ENCODE measurements around the gene SMIM20.
A peak's percentile ranks its signal among the peaks of the same experiment; 100 is the strongest.

The SMIM20 gene

GRCh38 chr4:25928379-25929297 lies 14.6 kb downstream of the SMIM20 start:
- DNase-seq, result no peak

- no peak for DNase-seq
These were observed 15.3 kb downstream of the SMIM20 start for GRCh38 chr4:25929298-25929686.

GRCh38 chr4:25930731-25931354 lies 16.8 kb downstream of the SMIM20 start:
- no peak for DNase-seq

- no peak for DNase-seq
These were observed 22.7 kb downstream of the SMIM20 start for GRCh38 chr4:25936696-25937095.

GRCh38 chr4:25937801-25938200 lies 23.8 kb downstream of the SMIM20 start:
- no peak for DNase-seq

- no peak for DNase-seq
These were observed 24.3 kb downstream of the SMIM20 start for GRCh38 chr4:25938366-25938765.

GRCh38 chr4:25938787-25939186 lies 24.8 kb downstream of the SMIM20 start:
- DNase-seq, result no peak

GRCh38 chr4:25939330-25939729 lies 25.3 kb downstream of the SMIM20 start:
- no peak for DNase-seq

- DNase-seq, result no peak
These were observed 27.6 kb downstream of the SMIM20 start for GRCh38 chr4:25941457-25942221.

GRCh38 chr4:25943312-25943711 lies 29.3 kb downstream of the SMIM20 start:
- no peak for DNase-seq

- DNase-seq, result no peak
These were observed 29.8 kb downstream of the SMIM20 start for GRCh38 chr4:25943805-25944204.

- DNase-seq, result no peak
These were observed 34.0 kb downstream of the SMIM20 start for GRCh38 chr4:25948051-25948450.

GRCh38 chr4:25949173-25949748 lies 35.2 kb downstream of the SMIM20 start:
- DNase-seq, result no peak

- no peak for DNase-seq
These were observed 36.0 kb downstream of the SMIM20 start for GRCh38 chr4:25949994-25950393.

- DNase-seq, result no peak
These were observed 36.7 kb downstream of the SMIM20 start for GRCh38 chr4:25950461-25951389.

- no peak for DNase-seq
These were observed 37.5 kb downstream of the SMIM20 start for GRCh38 chr4:25951390-25951952.

- DNase-seq, result peak; percentile 5
These were observed 39.7 kb downstream of the SMIM20 start for GRCh38 chr4:25953740-25954139.

GRCh38 chr4:25954293-25954904 lies 40.4 kb downstream of the SMIM20 start:
- no peak for DNase-seq

GRCh38 chr4:25955705-25956104 lies 41.7 kb downstream of the SMIM20 start:
- DNase-seq, result no peak

GRCh38 chr4:25956260-25956659 lies 42.2 kb downstream of the SMIM20 start:
- DNase-seq, result no peak

- DNase-seq, result no peak
These were observed 44.1 kb downstream of the SMIM20 start for GRCh38 chr4:25958110-25958509.

All from NCI-H2171 (cell line).